HCT116 (cell line): ENCODE measurements around the gene PYY. TPM values are rescaled to one million over a fixed set of nuclear protein-coding genes. Genes with fewer than 3 reads are reported as not detected.
"Not testable (repeated sequence)": the region's sequence is repeated elsewhere in the genome, so short reads cannot be mapped to it uniquely, and the experiment has no call there.

Experiments used
- ATAC-seq: fragments of 200-7000 bp; cut with Tn5 transposase; 2 replicates; pipeline ENCODE4 v1.9.1; 2020; ENCODE audit warnings: mild to moderate bottlenecking, moderate library complexity
- BruUV-seq: library from RNA; stranded (reverse); fragments of 400-500 nt; replicated peaks from 2 replicates; lab custom pipeline; 2021; lab: Mats Ljungman, UMichigan
- CTCF ChIA-PET: fragments of 300-600 bp; sonication (Branson Sonifier 250); formaldehyde crosslinking; loops from one replicate; lab custom pipeline; 2021; ENCODE audit warnings: antibody characterized with exemption; lab: Charles Lee
- POLR2A ChIA-PET: fragments of 300-600, 350-600 bp; sonication (Branson Sonifier 250); formaldehyde crosslinking; loops from one replicate; lab custom pipeline; 2021; ENCODE audit warnings: antibody characterized with exemption; lab: Charles Lee
- RAD21 ChIA-PET, 2 experiments: fragments of 300-600 bp; sonication (Branson Sonifier 250); formaldehyde crosslinking; loops; one replicate each; lab custom pipeline; 2023; ENCODE audit warnings: low total read pairs in 2 of 2; ENCODE audit not compliant: uncharacterized antibody in 2 of 2, unreplicated experiment in 2 of 2, low non-redundant PET in 1 of 2; lab: Charles Lee
- DNase-seq: peaks from one replicate; pipeline ENCODE4 v3.0.0-alpha.2; 2010; ENCODE audit warnings: low read depth, low spot score
- H2AFZ ChIP-seq: fragments of 200-600 bp; shearing (Covaris generic), sonication (generic); 2 replicates; pipeline ENCODE4 v1.6.1; 2017; ENCODE audit warnings: low read depth, mixed run types, mixed read lengths, antibody characterized with exemption, low read length; ENCODE audit not compliant: poor library complexity, severe bottlenecking
- H3K27ac ChIP-seq: 2 replicates; pipeline ENCODE4 v1.5.1; 2012; ENCODE audit warnings: low read depth, low read length
- H3K27me3 ChIP-seq: fragments of 200-600 bp; sonication (generic); 2 replicates; pipeline ENCODE4 v1.6.1; 2016; ENCODE audit warnings: mixed run types, low read length, mixed read lengths; ENCODE audit not compliant: insufficient read depth
- H3K36me3 ChIP-seq, 2 experiments: fragments of 200-500 bp in 1 of 2; fragments of 200-600 bp in 1 of 2; sonication (Bioruptor generic) in 1 of 2; sonication (generic) in 1 of 2; 2 replicates each; pipeline versions ENCODE4 v1.5.1 to v1.6.1; 2014 to 2016; ENCODE audit warnings: low read length in 2 of 2, inconsistent platforms in 1 of 2, mixed read lengths in 1 of 2, mixed run types in 1 of 2; ENCODE audit not compliant: insufficient read depth in 2 of 2, control insufficient read depth in 1 of 2
- H3K4me1 ChIP-seq, 2 experiments: fragments of 200-600 bp in 1 of 2; sonication (generic) in 1 of 2; 2 replicates each; pipeline versions ENCODE4 v1.5.1 to v1.6.1; 2012 to 2017; ENCODE audit warnings: low read length in 2 of 2, inconsistent platforms in 1 of 2, mild to moderate bottlenecking in 1 of 2, mixed read lengths in 1 of 2, mixed run types in 1 of 2, moderate library complexity in 1 of 2; ENCODE audit not compliant: insufficient read depth in 2 of 2, control insufficient read depth in 1 of 2
- H3K4me2 ChIP-seq: fragments of 200-600 bp; sonication (generic); 2 replicates; pipeline ENCODE4 v1.6.1; 2017; ENCODE audit warnings: mixed run types, low read length, mixed read lengths
- H3K4me3 ChIP-seq, 2 experiments: fragments of 200-600 bp in 1 of 2; sonication (generic) in 1 of 2; replicated peaks in 1 of 2; 2 replicates each; pipeline ENCODE4 v1.5.1; 2011 to 2016; ENCODE audit warnings: low read length in 2 of 2, control low read depth in 1 of 2, low read depth in 1 of 2, mild to moderate bottlenecking in 1 of 2, mixed read lengths in 1 of 2, mixed run types in 1 of 2
- H3K79me2 ChIP-seq: fragments of 200-600 bp; sonication (generic); 2 replicates; pipeline ENCODE4 v1.6.1; 2017; ENCODE audit warnings: mild to moderate bottlenecking, mixed run types, low read length, moderate library complexity, mixed read lengths; ENCODE audit not compliant: insufficient read depth
- H3K9ac ChIP-seq: fragments of 200-600 bp; sonication (generic); 2 replicates; pipeline ENCODE4 v1.6.1; 2016; ENCODE audit warnings: low read length, mixed read lengths
- H3K9me2 ChIP-seq: fragments of 200-600 bp; sonication (generic), shearing (Covaris generic); 2 replicates; pipeline ENCODE4 v1.6.1; 2017; ENCODE audit warnings: mixed run types, mild to moderate bottlenecking, moderate library complexity; ENCODE audit not compliant: insufficient read depth
- H3K9me3 ChIP-seq, 2 experiments: fragments of 200-500 bp in 1 of 2; fragments of 200-600 bp in 1 of 2; sonication (Bioruptor generic) in 1 of 2; sonication (generic) in 1 of 2; 2 replicates each; pipeline ENCODE4 v1.6.1; 2014 to 2017; ENCODE audit warnings: low read length in 2 of 2, mixed read lengths in 2 of 2, inconsistent platforms in 1 of 2, low read depth in 1 of 2, mild to moderate bottlenecking in 1 of 2, mixed run types in 1 of 2, moderate library complexity in 1 of 2; ENCODE audit not compliant: control insufficient read depth in 1 of 2, insufficient read depth in 1 of 2
- H4K20me1 ChIP-seq: fragments of 200-600 bp; sonication (generic), shearing (Covaris generic); 2 replicates; pipeline ENCODE4 v1.6.1; 2017; ENCODE audit warnings: mixed run types, mild to moderate bottlenecking, moderate library complexity; ENCODE audit not compliant: insufficient read depth
- ATF3 ChIP-seq: IDR thresholded peaks from 2 replicates; pipeline ENCODE4 v1.6.1; 2012
- CBX3 ChIP-seq: IDR thresholded peaks from 2 replicates; pipeline ENCODE4 v1.6.1; 2012; ENCODE audit warnings: low read depth
- CEBPB ChIP-seq: IDR thresholded peaks from 2 replicates; pipeline ENCODE4 v1.6.1; 2012; ENCODE audit warnings: low read depth
- POLR2A ChIP-seq: IDR thresholded peaks from 2 replicates; pipeline ENCODE4 v1.7.0; 2011; ENCODE audit warnings: borderline replicate concordance; ENCODE audit not compliant: insufficient read depth, insufficient read length; ENCODE audit errors: extremely low read depth
- SIN3A ChIP-seq: IDR thresholded peaks from 2 replicates; pipeline ENCODE4 v1.6.1; 2012; ENCODE audit warnings: low read depth
- SP1 ChIP-seq: IDR thresholded peaks from 2 replicates; pipeline ENCODE4 v1.6.1; 2012; ENCODE audit warnings: low read depth
- SRF ChIP-seq: IDR thresholded peaks from 2 replicates; pipeline ENCODE4 v1.6.1; 2012; ENCODE audit warnings: low read depth
- intact Hi-C: fragments of 100-400 bp; cut with micrococcal nuclease; formaldehyde crosslinking; loops from 2 replicates; pipeline ENCODE4 v1.10.0; 2022
- total RNA-seq: library from RNA; stranded (reverse); gene quantifications from one replicate; pipeline ENCODE4 v1.2.1, GENCODE V29; 2021; ENCODE audit not compliant: unreplicated experiment

Gene PYY
- total RNA-seq, 1 experiment from 2014 or later: 0.52 TPM

GRCh38 chr17:43928609-43929008, 25.1 kb downstream of the PYY start:
- no peaks in the 10 kb centered on the region for H3K9me2 ChIP-seq
- H3K27me3 ChIP-seq: no peaks in the 10 kb centered on the region
- RAD21 ChIA-PET: no interaction called here
- CTCF ChIA-PET: no interaction called here
- DNase-seq (no peak), ATAC-seq (no peak)
- H3K79me2 ChIP-seq: no peaks in the 10 kb centered on the region
- no peaks in the 10 kb centered on the region for H3K36me3 ChIP-seq
- POLR2A ChIA-PET: interaction anchor here (0.7 kb wide), 1 partner anchor 9 kb away, joined by 3 read pairs; no protein-coding TSS in a partner anchor
- TF ChIP-seq ATF3: no peak
- no peak for TF ChIP-seq SP1
- no peak for TF ChIP-seq SRF
- TF ChIP-seq SIN3A: no peak
- no peak for TF ChIP-seq POLR2A
- TF ChIP-seq CEBPB: no peak
- no peak for TF ChIP-seq CBX3
- H2AFZ ChIP-seq: no peak overlapping the region
- H3K4me1 ChIP-seq: no peaks in the 10 kb centered on the region
- H3K4me3 ChIP-seq: no peak overlapping the region
- no peaks in the 10 kb centered on the region for H3K9me3 ChIP-seq
- intact Hi-C loops: no loop called here
- H3K27ac ChIP-seq: no peak overlapping the region
- no TSS peak for BruUV-seq
- no peak overlapping the region for H3K4me2 ChIP-seq
- no peak overlapping the region for H3K9ac ChIP-seq
- H4K20me1 ChIP-seq: no peaks in the 10 kb centered on the region

GRCh38 chr17:43927929-43928328, 25.8 kb downstream of the PYY start:
- ATAC-seq, H3K79me2 ChIP-seq, H3K9me2 ChIP-seq, CTCF ChIA-PET, H3K36me3 ChIP-seq, H2AFZ ChIP-seq, DNase-seq, H3K9ac ChIP-seq, H4K20me1 ChIP-seq, H3K4me3 ChIP-seq, H3K4me1 ChIP-seq, intact Hi-C loops, H3K27ac ChIP-seq, BruUV-seq, RAD21 ChIA-PET, H3K27me3 ChIP-seq, H3K9me3 ChIP-seq, H3K4me2 ChIP-seq: not testable (repeated sequence)
- POLR2A ChIA-PET: interaction anchor here (0.7 kb wide), 1 partner anchor 10 kb away, joined by 3 read pairs; no protein-coding TSS in a partner anchor
